Prostate gland (tissue), 2 donors: ENCODE data around the gene SORBS1. TPM values are rescaled to one million over a fixed set of nuclear protein-coding genes. Genes with fewer than 3 reads are reported as not detected.

Source experiments
- DNase-seq: peaks from one replicate; pipeline ENCODE4 v3.0.0-alpha.2; 2019; ENCODE audit warnings: low spot score
- H3K27ac ChIP-seq, 2 donors: fragments of 200-600 bp; sonication (generic); 2 replicates each; pipeline ENCODE4 v1.5.1; 2017 to 2019
- H3K27me3 ChIP-seq: fragments of 200-600 bp; sonication (generic); replicated peaks from 2 replicates; pipeline ENCODE4 v1.5.1; 2019; ENCODE audit not compliant: insufficient read depth
- H3K36me3 ChIP-seq, 2 donors: fragments of 200-600 bp; sonication (generic); 1 replicate in 1 of 2; 2 replicates in 1 of 2; pipeline versions ENCODE4 v1.5.1 to v1.8.1; 2017 to 2019
- H3K4me1 ChIP-seq: fragments of 200-600 bp; sonication (generic); replicated peaks from 2 replicates; pipeline ENCODE4 v1.5.1; 2019
- H3K4me3 ChIP-seq, 2 donors: fragments of 200-600 bp; sonication (generic); 2 replicates each; pipeline ENCODE4 v1.5.1; 2017 to 2019
- H3K9me3 ChIP-seq: fragments of 200-600 bp; sonication (generic); 2 replicates; pipeline ENCODE4 v1.5.1; 2017
- CTCF ChIP-seq, 4 experiments: fragments of 200-600 bp in 2 of 4; fragments of 450-650 bp in 2 of 4; sonication (generic) in 2 of 4; IDR thresholded peaks; 1 replicate in 3 of 4; 2 replicates in 1 of 4; pipeline ENCODE4 v1.5.1; 2016 to 2019; ENCODE audit warnings: antibody characterized with exemption in 4 of 4, mild to moderate bottlenecking in 2 of 4, moderate library complexity in 2 of 4
- POLR2A ChIP-seq: fragments of 450-650 bp; IDR thresholded peaks from one replicate; pipeline ENCODE4 v1.6.1; 2016; ENCODE audit warnings: antibody characterized with exemption, mild to moderate bottlenecking
- POLR2AphosphoS5 ChIP-seq: sonication (generic); formaldehyde crosslinking; IDR thresholded peaks from one replicate; pipeline ENCODE4 v1.6.1; 2017; ENCODE audit warnings: antibody characterized with exemption
- WGBS: methylation state at CpG from one replicate; pipeline ENCODE4 v1.1.5; 2018; 5-methylcytosine and 5-hydroxymethylcytosine counted together
- intact Hi-C: fragments of 100-400 bp; cut with DNase I; formaldehyde crosslinking; loops from one replicate; pipeline ENCODE4 v1.14.2; 2022
- total RNA-seq, 2 donors: library from RNA; depleted of rRNA; stranded (reverse); fragments of >200 nt; gene quantifications; one replicate each; pipeline ENCODE4 v1.1.0, GENCODE V29; 2016

Gene SORBS1
- total RNA-seq, 2 donors from 2014 or later, result 84.6 to 189 TPM

- Histone ChIP-seq H3K27me3 (no peaks in the 10 kb centered on the region), H3K9me3 (no peaks in the 10 kb centered on the region), H3K27ac (peak overlapping the region in 1 of 2 donors; percentile 45), H3K36me3 (no peaks in the 10 kb centered on the region), H3K4me1 (no peaks in the 10 kb centered on the region), H3K4me3 (no peak overlapping the region)
- intact Hi-C loops, result loop anchor here (10.0 kb wide), 1 partner anchor 103 kb away; no protein-coding TSS in a partner anchor
- no peak for DNase-seq
- TF ChIP-seq POLR2A (no peak), CTCF (IDR thresholded peaks at IDR 0.05) (no peak), POLR2AphosphoS5 (no peak)
- WGBS, result 52% methylated on average over 10 of the region's 10 CpGs
Measured at GRCh38 chr10:95501203-95502094, 59.7 kb downstream of the SORBS1 start.

- Histone ChIP-seq H3K27ac (peak overlapping the region in 1 of 2 donors; percentile 45), H3K9me3 (no peaks in the 10 kb centered on the region), H3K27me3 (no peaks in the 10 kb centered on the region), H3K4me3 (no peak overlapping the region), H3K4me1 (no peaks in the 10 kb centered on the region), H3K36me3 (no peaks in the 10 kb centered on the region)
- DNase-seq, result no peak
- 70% methylated on average over 7 of the region's 7 CpGs for WGBS
- no peak for TF ChIP-seq POLR2AphosphoS5
- no peak for TF ChIP-seq POLR2A
- no peak for TF ChIP-seq CTCF (IDR thresholded peaks at IDR 0.05)
- intact Hi-C loops, result loop anchor here (10.0 kb wide), 1 partner anchor 104 kb away; no protein-coding TSS in a partner anchor
Measured at GRCh38 chr10:95500649-95501048, 60.5 kb downstream of the SORBS1 start.

DNA sequence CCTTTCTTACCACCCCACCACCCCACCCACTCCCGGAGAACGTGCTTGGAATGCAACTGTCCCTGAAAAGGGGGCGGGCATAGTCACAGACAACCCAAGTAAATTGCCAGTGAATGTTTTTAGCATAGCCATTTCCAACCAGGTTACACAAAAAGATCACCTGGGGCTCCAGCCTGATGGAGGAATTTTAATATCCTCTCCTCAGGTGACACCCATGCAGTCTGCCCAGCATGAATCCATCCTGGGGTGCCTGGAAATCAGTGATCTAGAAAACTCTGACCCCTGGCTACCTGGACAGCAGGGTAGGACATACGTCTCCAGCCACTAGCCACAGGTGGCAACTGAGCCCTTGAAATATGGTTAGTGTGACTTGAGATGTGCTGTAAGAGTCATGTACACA lies 61.1 kb downstream of the SORBS1 start:
- TF ChIP-seq POLR2AphosphoS5, result no peak
- Histone ChIP-seq H3K4me3 (no peak overlapping the region), H3K27me3 (no peaks in the 10 kb centered on the region), H3K9me3 (no peaks in the 10 kb centered on the region), H3K36me3 (no peaks in the 10 kb centered on the region), H3K4me1 (no peaks in the 10 kb centered on the region), H3K27ac (no peak overlapping the region)
- intact Hi-C loops, result loop anchor here (10.0 kb wide), 1 partner anchor 105 kb away; no protein-coding TSS in a partner anchor
- DNase-seq, result no peak
- WGBS, result 51% methylated on average over 4 of the region's 4 CpGs

GRCh38 chr10:95499482-95499989 lies 61.6 kb downstream of the SORBS1 start:
- H3K36me3 ChIP-seq, result no peaks in the 10 kb centered on the region
- intact Hi-C loops, result no loop called here
- H3K4me3 ChIP-seq, result no peak overlapping the region
- H3K27me3 ChIP-seq, result no peaks in the 10 kb centered on the region
- no peak for TF ChIP-seq POLR2AphosphoS5
- no peak for TF ChIP-seq CTCF (IDR thresholded peaks at IDR 0.05)
- TF ChIP-seq POLR2A, result no peak
- no peak overlapping the region for H3K27ac ChIP-seq
- no peak for DNase-seq
- H3K4me1 ChIP-seq, result no peaks in the 10 kb centered on the region
- 82% methylated on average over 6 of the region's 6 CpGs for WGBS
- no peaks in the 10 kb centered on the region for H3K9me3 ChIP-seq

- 47% methylated on average over 4 of the region's 4 CpGs for WGBS
- no peaks in the 10 kb centered on the region for H3K27me3 ChIP-seq
- H3K4me1 ChIP-seq, result no peaks in the 10 kb centered on the region
- no peak overlapping the region for H3K4me3 ChIP-seq
- no peak for TF ChIP-seq CTCF (IDR thresholded peaks at IDR 0.05)
- no peak for TF ChIP-seq POLR2AphosphoS5
- TF ChIP-seq POLR2A, result no peak
- no peaks in the 10 kb centered on the region for H3K36me3 ChIP-seq
- intact Hi-C loops, result no loop called here
- H3K27ac ChIP-seq, result no peak overlapping the region
- no peaks in the 10 kb centered on the region for H3K9me3 ChIP-seq
- DNase-seq, result no peak
Measured at GRCh38 chr10:95496951-95497350, 64.2 kb downstream of the SORBS1 start.
